RWPE2 (cell line): ENCODE data around the gene ARHGEF18.
A peak's percentile ranks its signal among the peaks of the same experiment; 100 is the strongest.
"Not testable (repeated sequence)": the region's sequence is repeated elsewhere in the genome, so short reads cannot be mapped to it uniquely, and the experiment has no call there.

ENCODE experiments used
- ATAC-seq: fragments of 200-7000 bp; cut with Tn5 transposase; 3 replicates; pipeline ENCODE4 v1.9.1; 2021; ENCODE audit warnings: low read depth
- DNase-seq: peaks from one replicate; pipeline ENCODE4 v3.0.0-alpha.2; 2020; ENCODE audit warnings: low spot score
- H3K27ac ChIP-seq: fragments of 450-650 bp; 2 replicates; pipeline ENCODE4 v1.5.1; 2017; ENCODE audit warnings: mild to moderate bottlenecking; ENCODE audit not compliant: poor library complexity, severe bottlenecking
- H3K27me3 ChIP-seq: fragments of 250-450 bp; sonication (Bioruptor Pico); 2 replicates; pipeline ENCODE4 v1.5.1; 2021; ENCODE audit warnings: mild to moderate bottlenecking, moderate library complexity; ENCODE audit not compliant: insufficient read depth, poor library complexity, severe bottlenecking
- H3K36me3 ChIP-seq: fragments of 250-450 bp; sonication (Bioruptor Pico); 2 replicates; pipeline ENCODE4 v1.5.1; 2020; ENCODE audit warnings: low read depth, mild to moderate bottlenecking, moderate library complexity
- H3K4me1 ChIP-seq: fragments of 250-450 bp; sonication (Bioruptor Pico); 2 replicates; pipeline ENCODE4 v1.5.1; 2021; ENCODE audit warnings: mild to moderate bottlenecking, moderate library complexity; ENCODE audit not compliant: insufficient read depth, poor library complexity, severe bottlenecking
- H3K4me3 ChIP-seq: fragments of 250-450 bp; sonication (Bioruptor Pico); 2 replicates; pipeline ENCODE4 v1.5.1; 2021; ENCODE audit warnings: mild to moderate bottlenecking, moderate library complexity; ENCODE audit not compliant: severe bottlenecking
- H3K9me3 ChIP-seq: fragments of 250-450 bp; sonication (Bioruptor Pico); 2 replicates; pipeline ENCODE4 v1.5.1; 2021; ENCODE audit warnings: mild to moderate bottlenecking, moderate library complexity; ENCODE audit not compliant: severe bottlenecking
- TF ChIP-seq, protein P1 (sequence below): fragments of 450-650 bp; IDR thresholded peaks from one replicate; pipeline ENCODE4 v1.5.1; 2017; ENCODE audit warnings: mild to moderate bottlenecking, moderate library complexity; ENCODE audit not compliant: poor library complexity, severe bottlenecking

The ARHGEF18 gene

DNA sequence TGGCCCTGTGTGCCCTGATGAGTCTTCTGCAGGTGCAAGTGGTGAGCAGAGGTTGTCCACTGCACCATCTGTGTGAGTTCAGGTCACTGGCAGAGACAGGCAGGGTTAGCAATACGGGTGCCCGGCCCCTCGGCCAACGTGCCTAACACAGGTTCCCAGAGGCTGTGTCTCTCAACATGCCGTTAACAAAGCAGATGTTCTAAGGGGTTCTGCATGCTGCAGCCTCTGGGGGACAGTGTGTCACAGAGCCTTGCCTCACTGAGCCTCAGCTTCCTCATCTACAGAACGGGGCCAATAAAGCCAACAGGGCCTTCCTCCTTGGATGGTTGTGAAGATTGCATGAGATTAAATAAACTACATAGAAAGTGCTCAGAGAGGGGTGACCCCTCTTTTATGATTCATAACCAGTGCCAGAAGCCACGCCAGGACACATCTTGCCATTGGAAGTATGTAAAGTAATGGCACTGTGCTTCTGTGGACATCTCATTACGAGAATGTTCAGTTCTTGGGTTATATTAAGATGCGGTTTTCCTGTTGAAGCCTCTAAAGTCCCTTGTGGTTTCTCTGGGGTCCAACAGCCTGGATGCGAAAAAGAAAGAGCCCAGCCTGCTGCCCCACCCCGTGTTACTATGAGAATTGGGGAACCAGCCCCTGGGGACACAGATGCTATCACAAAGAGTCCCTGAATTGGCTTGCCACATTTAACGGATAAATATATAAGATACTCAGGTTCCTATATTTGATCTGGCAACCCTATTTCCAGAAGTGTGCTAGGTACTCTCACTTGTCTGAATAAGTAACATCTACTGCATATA, 11.2 kb upstream of the ARHGEF18 start:
- Histone ChIP-seq H3K4me3 (no peak overlapping the region), H3K36me3 (no peaks in the 10 kb centered on the region), H3K4me1 (no peaks in the 10 kb centered on the region), H3K27me3 (no peaks in the 10 kb centered on the region), H3K9me3 (no peaks in the 10 kb centered on the region), H3K27ac (no peak overlapping the region)
- DNase-seq (no peak), ATAC-seq (no peak)
- TF ChIP-seq, protein P1, sequence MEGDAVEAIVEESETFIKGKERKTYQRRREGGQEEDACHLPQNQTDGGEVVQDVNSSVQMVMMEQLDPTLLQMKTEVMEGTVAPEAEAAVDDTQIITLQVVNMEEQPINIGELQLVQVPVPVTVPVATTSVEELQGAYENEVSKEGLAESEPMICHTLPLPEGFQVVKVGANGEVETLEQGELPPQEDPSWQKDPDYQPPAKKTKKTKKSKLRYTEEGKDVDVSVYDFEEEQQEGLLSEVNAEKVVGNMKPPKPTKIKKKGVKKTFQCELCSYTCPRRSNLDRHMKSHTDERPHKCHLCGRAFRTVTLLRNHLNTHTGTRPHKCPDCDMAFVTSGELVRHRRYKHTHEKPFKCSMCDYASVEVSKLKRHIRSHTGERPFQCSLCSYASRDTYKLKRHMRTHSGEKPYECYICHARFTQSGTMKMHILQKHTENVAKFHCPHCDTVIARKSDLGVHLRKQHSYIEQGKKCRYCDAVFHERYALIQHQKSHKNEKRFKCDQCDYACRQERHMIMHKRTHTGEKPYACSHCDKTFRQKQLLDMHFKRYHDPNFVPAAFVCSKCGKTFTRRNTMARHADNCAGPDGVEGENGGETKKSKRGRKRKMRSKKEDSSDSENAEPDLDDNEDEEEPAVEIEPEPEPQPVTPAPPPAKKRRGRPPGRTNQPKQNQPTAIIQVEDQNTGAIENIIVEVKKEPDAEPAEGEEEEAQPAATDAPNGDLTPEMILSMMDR = no peak

DNA sequence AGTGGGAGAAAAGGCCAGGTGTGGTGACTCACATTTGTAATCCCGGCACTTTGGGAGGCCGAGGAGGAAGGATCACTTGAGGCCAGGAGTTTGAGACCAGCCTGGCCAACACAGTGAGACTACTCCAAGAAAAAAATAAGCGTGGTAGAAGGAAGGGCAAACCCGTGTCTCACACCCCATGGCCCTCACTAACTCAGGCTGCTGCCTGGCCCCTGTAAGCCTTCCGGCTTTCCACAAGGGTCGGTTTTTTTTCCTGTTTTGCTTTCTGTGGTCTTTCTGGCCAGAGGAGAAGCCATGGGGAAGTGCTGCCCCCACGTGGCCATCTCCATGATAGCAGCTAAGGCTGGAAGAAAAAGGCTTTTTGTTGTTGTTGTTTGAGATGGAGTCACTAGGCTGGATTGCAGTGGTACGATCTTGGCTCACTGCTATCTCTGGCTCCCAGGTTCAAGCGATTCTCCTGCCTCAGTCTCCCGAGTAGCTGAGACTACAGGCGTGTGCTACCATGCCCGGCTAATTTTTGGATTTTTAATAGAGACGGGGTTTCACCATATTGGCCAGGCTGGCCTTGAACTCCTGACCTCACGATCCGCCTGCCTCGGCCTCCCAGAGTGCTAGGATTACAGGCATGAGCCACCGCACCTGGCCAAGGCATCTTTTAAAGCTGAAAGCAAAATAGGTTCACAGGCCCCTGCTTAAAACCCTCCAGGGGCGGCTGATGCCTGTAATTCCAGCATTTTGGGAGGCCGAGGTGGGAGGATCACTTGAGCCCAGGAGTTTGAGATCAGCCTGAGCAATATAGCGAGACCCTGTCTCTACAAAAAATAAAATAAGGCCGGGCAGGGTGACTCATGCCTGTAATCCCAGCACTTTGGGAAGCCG, 7.5 kb upstream of the ARHGEF18 start:
- no peaks in the 10 kb centered on the region for H3K9me3 ChIP-seq
- no peaks in the 10 kb centered on the region for H3K27me3 ChIP-seq
- H3K4me3 ChIP-seq = no peak overlapping the region
- H3K36me3 ChIP-seq = no peaks in the 10 kb centered on the region
- TF ChIP-seq, protein P1 = peak; percentile 83
- ATAC-seq (no peak), DNase-seq (no peak)
- H3K27ac ChIP-seq = no peak overlapping the region
- H3K4me1 ChIP-seq = no peaks in the 10 kb centered on the region

DNA sequence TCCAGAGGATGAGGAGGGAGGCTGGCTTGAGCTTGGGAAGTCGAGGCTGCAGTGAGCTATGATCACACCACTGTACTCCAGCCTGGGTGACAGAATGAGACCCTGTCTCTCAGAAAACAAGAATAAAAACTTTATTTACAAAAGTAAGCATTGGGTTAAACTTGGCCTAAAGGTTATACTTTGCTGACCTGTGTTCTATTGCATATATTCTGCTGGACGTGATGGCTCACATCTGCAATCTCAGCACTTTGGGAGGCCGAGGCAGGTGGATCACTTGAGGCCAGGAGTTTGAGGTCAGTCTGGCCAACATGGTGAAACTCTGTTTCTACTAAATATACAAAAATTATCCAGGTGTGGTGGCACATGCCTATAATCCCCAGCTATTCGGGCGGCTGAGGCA, 6.6 kb upstream of the ARHGEF18 start:
- DNase-seq (no peak), ATAC-seq (no peak)
- H3K4me1 ChIP-seq = no peaks in the 10 kb centered on the region
- TF ChIP-seq, protein P1 = no peak
- H3K9me3 ChIP-seq = no peaks in the 10 kb centered on the region
- H3K27me3 ChIP-seq = no peaks in the 10 kb centered on the region
- no peak overlapping the region for H3K27ac ChIP-seq
- no peak overlapping the region for H3K4me3 ChIP-seq
- no peaks in the 10 kb centered on the region for H3K36me3 ChIP-seq

DNA sequence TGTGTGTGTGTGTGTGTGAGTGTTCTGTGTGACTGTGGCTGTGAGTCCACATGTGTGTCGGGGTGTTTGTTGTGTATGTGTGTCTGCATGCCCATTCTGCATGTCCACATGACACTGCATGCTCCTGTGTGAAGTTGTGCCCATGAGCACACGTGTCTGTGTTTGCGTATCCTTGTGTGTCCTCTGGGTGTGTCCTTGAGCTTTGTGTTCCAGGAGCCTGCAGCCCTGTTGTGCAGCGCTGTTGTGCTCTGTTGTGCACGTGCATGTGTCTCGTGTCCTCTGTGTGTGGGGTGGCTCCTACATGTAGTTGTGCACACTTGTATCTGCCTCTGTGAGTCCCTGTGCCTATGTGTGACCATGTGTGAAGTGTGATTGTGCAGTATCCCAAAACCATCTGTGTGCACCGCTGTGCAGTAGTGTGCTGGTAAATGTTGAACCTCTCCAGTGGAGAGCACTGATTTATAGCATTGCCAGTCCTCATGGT, 2.2 kb upstream of the ARHGEF18 start:
- H3K9me3 ChIP-seq = no peaks in the 10 kb centered on the region
- H3K27me3 ChIP-seq = no peaks in the 10 kb centered on the region
- DNase-seq (no peak), ATAC-seq (no peak)
- H3K4me1 ChIP-seq = no peaks in the 10 kb centered on the region
- no peak overlapping the region for H3K27ac ChIP-seq
- no peaks in the 10 kb centered on the region for H3K36me3 ChIP-seq
- TF ChIP-seq, protein P1 = no peak
- H3K4me3 ChIP-seq = no peak overlapping the region

DNA sequence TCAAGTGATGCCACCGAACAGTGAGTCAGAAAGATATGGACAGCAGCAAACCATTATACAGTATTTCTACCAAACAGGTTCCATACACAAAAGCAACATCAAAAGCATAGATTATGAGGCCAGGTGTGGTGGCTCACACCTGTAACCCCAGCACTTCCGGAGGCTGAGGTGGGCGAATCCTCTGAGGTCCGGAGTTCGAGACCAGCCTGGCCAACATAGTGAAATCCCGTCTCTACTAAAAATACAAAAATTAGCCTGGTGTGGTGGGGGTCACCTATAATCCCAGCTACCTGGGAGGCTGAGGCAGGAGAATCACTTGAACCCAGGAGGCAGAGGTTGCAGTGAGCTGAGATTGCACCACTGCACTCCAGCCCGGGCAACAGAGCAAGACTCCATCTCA, 1.7 kb upstream of the ARHGEF18 start:
- DNase-seq, H3K27ac ChIP-seq, H3K4me3 ChIP-seq, H3K9me3 ChIP-seq, H3K4me1 ChIP-seq, ATAC-seq, H3K36me3 ChIP-seq, H3K27me3 ChIP-seq: not testable (repeated sequence)
